Tibial artery (tissue), 4 donors: Measurements from ENCODE around the gene C1QTNF7.

Experiments used
- DNase-seq, 2 donors: peaks; one replicate each; pipeline ENCODE4 v3.0.0-alpha.2; 2019
- H3K27ac ChIP-seq, 2 donors: fragments of 200-600 bp; sonication (generic) in 1 of 2; 1 replicate in 1 of 2; 2 replicates in 1 of 2; pipeline ENCODE4 v1.5.1; 2018 to 2019; ENCODE audit warnings: mild to moderate bottlenecking in 1 of 2
- H3K27me3 ChIP-seq, 2 donors: fragments of 200-600 bp; sonication (generic) in 1 of 2; one replicate each; pipeline versions ENCODE4 v1.5.1 to v1.6.0; 2016 to 2019
- H3K36me3 ChIP-seq, 3 donors: fragments of 200-600 bp; sonication (generic) in 2 of 3; one replicate each; pipeline ENCODE4 v1.5.1; 2016 to 2019; ENCODE audit warnings: mild to moderate bottlenecking in 2 of 3
- H3K4me1 ChIP-seq, 4 donors: fragments of 200-600 bp; sonication (generic) in 2 of 4; 1 replicate in 3 of 4; 2 replicates in 1 of 4; pipeline ENCODE4 v1.5.1; 2016 to 2019
- H3K4me3 ChIP-seq, 2 donors: fragments of 200-600 bp; sonication (generic) in 1 of 2; 1 replicate in 1 of 2; 2 replicates in 1 of 2; pipeline ENCODE4 v1.5.1; 2018 to 2019; ENCODE audit warnings: mild to moderate bottlenecking in 2 of 2
- H3K9me3 ChIP-seq, 3 donors: fragments of 200-600 bp; sonication (generic) in 1 of 3; one replicate each; pipeline ENCODE4 v1.5.1; 2016 to 2019
- intact Hi-C: fragments of 100-400 bp; cut with DNase I; formaldehyde crosslinking; loops from one replicate; pipeline ENCODE4 v1.15.0; 2023; ENCODE audit warnings: low total_unique reads
- TF ChIP-seq, protein P1 (sequence below), 2 experiments: fragments of 200-600 bp in 1 of 2; fragments of 450-650 bp in 1 of 2; IDR thresholded peaks; one replicate each; pipeline ENCODE4 v1.5.1; 2017 to 2019; ENCODE audit warnings: antibody characterized with exemption in 2 of 2, mild to moderate bottlenecking in 1 of 2, moderate library complexity in 1 of 2

The C1QTNF7 gene

DNA sequence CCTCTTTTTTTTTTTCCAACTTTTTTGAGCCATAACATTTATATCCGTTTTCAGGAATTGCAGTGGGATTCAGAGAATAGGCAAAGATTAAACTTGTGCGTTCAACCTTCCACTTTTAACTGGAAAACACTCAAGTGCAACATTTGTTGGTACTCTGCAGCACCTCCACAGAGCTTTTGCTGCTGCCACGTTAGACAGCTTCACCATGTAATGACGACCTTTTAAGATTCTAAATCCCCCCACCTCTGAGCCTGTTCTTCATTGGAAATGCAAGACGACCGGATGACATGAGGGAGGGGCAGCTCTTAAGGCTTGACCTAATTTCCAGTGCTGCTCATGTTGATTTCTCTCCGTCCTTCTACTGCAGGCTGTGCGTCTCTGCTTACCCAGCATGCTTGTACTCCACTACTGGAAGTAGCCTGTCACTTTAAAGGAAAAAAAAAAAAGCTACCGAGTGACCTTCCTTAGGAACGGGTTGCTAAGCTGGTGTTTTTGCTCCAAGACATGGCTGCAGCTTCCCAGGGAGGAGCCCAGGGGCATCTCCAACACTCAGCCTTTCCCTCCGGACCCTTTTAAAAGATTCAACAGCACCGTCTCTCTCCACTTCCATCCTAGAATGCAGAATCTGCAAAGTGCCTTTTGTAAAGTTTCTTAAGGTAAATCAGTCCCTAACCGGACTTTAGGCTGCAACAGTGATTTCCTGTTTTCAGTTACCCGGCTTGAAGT, 41.7 kb downstream of the C1QTNF7 start, which contains the start of gene CC2D2A:
CC2D2A (plus strand) TSS at position 481 of the 726 bp plus-strand sequence. CDS start 6,051 bp downstream, outside the sequence.
- peak within 1 kb of the TSS; percentile 56 to 60 for H3K4me3 ChIP-seq
- intact Hi-C loops: no loop called here
- no peaks in the 10 kb centered on the region for H3K9me3 ChIP-seq
- no peak for DNase-seq
- peaks cover 0 to 41% (median 4%) of the 10 kb centered on the region in 4 donors for H3K4me1 ChIP-seq
- H3K27me3 ChIP-seq: no peaks in the 10 kb centered on the region
- no peaks in the 10 kb centered on the region for H3K36me3 ChIP-seq
- H3K27ac ChIP-seq: peak within 1 kb of the TSS; percentile 67
- TF ChIP-seq, protein P1, sequence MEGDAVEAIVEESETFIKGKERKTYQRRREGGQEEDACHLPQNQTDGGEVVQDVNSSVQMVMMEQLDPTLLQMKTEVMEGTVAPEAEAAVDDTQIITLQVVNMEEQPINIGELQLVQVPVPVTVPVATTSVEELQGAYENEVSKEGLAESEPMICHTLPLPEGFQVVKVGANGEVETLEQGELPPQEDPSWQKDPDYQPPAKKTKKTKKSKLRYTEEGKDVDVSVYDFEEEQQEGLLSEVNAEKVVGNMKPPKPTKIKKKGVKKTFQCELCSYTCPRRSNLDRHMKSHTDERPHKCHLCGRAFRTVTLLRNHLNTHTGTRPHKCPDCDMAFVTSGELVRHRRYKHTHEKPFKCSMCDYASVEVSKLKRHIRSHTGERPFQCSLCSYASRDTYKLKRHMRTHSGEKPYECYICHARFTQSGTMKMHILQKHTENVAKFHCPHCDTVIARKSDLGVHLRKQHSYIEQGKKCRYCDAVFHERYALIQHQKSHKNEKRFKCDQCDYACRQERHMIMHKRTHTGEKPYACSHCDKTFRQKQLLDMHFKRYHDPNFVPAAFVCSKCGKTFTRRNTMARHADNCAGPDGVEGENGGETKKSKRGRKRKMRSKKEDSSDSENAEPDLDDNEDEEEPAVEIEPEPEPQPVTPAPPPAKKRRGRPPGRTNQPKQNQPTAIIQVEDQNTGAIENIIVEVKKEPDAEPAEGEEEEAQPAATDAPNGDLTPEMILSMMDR (IDR thresholded peaks at IDR 0.05): no peak

DNA sequence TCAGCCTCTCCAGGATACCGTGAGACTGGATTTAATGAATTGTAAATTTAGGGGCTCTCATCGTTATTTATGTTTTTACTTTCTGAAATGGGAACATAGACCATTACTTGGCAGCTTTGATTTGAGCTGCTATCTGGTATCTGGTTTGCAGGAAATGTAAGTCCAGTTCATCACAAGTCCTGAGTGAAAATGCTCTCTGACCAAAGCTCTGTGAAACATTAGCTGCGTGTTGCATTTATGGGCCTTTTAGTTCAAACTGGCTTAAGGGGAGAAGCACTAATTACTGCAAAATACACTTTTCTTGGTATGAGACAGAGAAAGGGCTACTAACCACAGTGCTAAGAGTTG, 42.3 kb downstream of the C1QTNF7 start:
- intact Hi-C loops: no loop called here
- H3K4me1 ChIP-seq: peaks cover 0 to 41% (median 4%) of the 10 kb centered on the region in 4 donors
- no peaks in the 10 kb centered on the region for H3K36me3 ChIP-seq
- DNase-seq: no peak
- H3K27me3 ChIP-seq: no peaks in the 10 kb centered on the region
- TF ChIP-seq, protein P1 (IDR thresholded peaks at IDR 0.05): no peak
- H3K4me3 ChIP-seq: peak overlapping the region; percentile 56 to 60
- H3K27ac ChIP-seq: peak overlapping the region; percentile 67
- no peaks in the 10 kb centered on the region for H3K9me3 ChIP-seq

DNA sequence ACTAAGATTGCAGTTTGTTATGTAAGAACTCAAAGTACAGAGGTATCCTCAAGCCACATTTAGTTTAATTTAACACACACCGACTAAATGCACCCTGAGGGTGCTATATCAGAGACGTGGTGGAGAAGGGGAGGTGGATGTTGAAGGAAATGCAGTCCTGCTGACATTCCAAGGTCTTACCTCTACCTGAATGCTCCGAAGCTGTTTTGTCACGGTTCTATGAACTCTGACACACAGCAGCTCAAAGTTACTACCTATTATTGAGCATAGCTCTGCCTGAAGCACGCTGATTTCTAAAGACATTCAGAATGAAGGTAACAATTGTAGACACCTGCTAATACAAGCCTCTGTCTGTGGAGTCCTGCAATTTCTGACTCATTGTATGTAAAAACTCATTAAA, 48.6 kb downstream of the C1QTNF7 start:
- H3K9me3 ChIP-seq: no peaks in the 10 kb centered on the region
- H3K36me3 ChIP-seq: peaks cover 4 to 13% (median 12%) of the 10 kb centered on the region in 3 donors
- intact Hi-C loops: loop anchor here (5.0 kb wide), 1 partner anchor 481 kb away; no protein-coding TSS in a partner anchor
- DNase-seq: no peak
- no peak overlapping the region for H3K27ac ChIP-seq
- H3K4me1 ChIP-seq: peaks cover 0 to 44% (median 19%) of the 10 kb centered on the region in 4 donors
- no peak overlapping the region for H3K4me3 ChIP-seq
- H3K27me3 ChIP-seq: no peaks in the 10 kb centered on the region
- TF ChIP-seq, protein P1 (IDR thresholded peaks at IDR 0.05): no peak

DNA sequence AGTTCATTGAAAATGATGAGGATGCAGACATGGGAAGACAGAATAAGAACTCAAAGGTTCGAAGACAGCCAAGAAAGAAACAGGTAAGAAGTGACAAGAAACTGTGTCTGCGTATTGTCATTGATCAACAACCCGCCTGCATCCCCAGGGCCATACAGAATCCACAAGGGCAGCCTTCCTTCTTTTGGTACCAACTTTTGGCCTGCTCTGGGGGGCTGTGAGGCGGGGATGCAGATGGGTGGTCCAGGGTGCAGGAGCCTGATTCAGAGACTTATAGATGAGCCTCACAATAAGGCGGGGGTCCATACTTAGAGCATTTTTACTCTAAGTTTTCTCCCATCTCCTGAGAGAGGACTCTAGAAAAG, 50.9 kb downstream of the C1QTNF7 start:
- TF ChIP-seq, protein P1 (IDR thresholded peaks at IDR 0.05): no peak
- Histone ChIP-seq H3K27me3 (no peaks in the 10 kb centered on the region), H3K36me3 (peaks cover 14 to 17% (median 17%) of the 10 kb centered on the region in 3 donors), H3K9me3 (no peaks in the 10 kb centered on the region), H3K4me1 (peaks cover 0 to 26% (median 16%) of the 10 kb centered on the region in 4 donors), H3K4me3 (peak overlapping the region in 1 of 2 donors; percentile 56), H3K27ac (peak overlapping the region; percentile 75 to 79)
- no peak for DNase-seq
- intact Hi-C loops: loop anchor here (2.0 to 5.0 kb wide), 2 partner anchors 176 to 479 kb away; partner anchors contain the start of gene FBXL5

DNA sequence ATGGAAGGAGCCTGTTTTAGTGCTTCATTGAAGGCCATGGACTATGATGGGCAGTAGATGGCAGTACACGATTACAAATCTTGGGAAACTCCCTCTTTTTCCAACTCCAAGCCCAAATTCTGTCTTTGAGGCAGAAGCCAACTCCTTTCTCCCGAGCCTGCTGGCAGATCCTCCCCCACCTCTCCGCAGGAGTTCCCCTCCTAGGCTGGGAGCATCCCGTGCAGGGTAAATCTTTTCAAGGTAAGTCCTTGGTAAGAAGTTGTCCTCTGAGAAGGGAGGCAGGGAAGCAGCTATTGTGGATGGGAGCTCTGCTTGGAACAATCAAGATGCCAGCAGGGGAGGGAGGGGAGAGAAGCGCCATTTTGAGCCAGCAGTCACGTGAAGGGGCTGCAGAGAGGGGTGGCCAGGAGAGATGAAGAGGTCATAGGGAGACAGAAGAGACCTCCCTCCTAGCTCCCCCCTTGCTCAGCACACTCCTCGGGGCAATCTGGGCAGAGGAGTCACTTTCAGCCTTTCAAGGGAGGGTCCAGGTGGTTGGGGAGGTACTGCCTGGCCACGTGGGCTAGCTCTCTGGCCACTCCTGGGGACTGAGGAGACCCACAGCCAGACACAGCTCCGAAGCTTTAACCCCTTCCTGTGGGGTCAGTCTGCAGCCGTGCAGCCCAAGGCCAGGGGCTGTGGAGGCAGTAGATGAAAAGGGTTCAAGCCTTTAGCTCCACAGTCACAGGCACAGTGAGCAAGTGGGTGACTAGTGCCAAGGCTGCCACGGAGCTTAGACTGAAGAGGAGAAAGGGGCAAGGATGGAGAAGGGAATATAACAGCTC, 51.5 kb downstream of the C1QTNF7 start:
- DNase-seq: peak; percentile 37 to 68
- Histone ChIP-seq H3K4me1 (peaks cover 0 to 25% (median 15%) of the 10 kb centered on the region in 4 donors), H3K9me3 (no peaks in the 10 kb centered on the region), H3K4me3 (peak overlapping the region; percentile 55 to 56), H3K27me3 (no peaks in the 10 kb centered on the region), H3K36me3 (peaks cover 14 to 20% (median 17%) of the 10 kb centered on the region in 3 donors), H3K27ac (peak overlapping the region; percentile 75 to 79)
- intact Hi-C loops: loop anchor here (2.0 to 5.0 kb wide), 2 partner anchors 176 to 478 kb away; partner anchors contain the start of gene FBXL5
- TF ChIP-seq, protein P1 (IDR thresholded peaks at IDR 0.05): peak; percentile 63 to 74
